ENCODE data around the gene GAS5. TPM values are rescaled to one million over a fixed set of nuclear protein-coding genes. Genes with fewer than 3 reads are reported as not detected.

GAS5 gene
- total and polyA plus RNA-seq, 10 of the 15 experiments (the other 5 are each of a cell fraction or from before 2014, with no cell fraction given) = 289 to 1,137 (median 699) TPM

- Histone ChIP-seq H3K36me3 (ENCODE audit: control insufficient read depth in 2 of 2, insufficient read depth in 2 of 2, low read length in 1 of 2) (no peaks in the 10 kb centered on the region; a peak in 1 of 4 replicates), H3K4me1 (ENCODE audit: control insufficient read depth, insufficient read depth, low read length) (no peaks in the 10 kb centered on the region), H4K20me1 (ENCODE audit: control insufficient read depth, insufficient read depth) (no peaks in the 10 kb centered on the region), H3K27ac (ENCODE audit: control insufficient read depth, insufficient read depth) (no peak overlapping the region), H3K79me2 (ENCODE audit: control insufficient read depth, insufficient read depth, low read length) (no peaks in the 10 kb centered on the region; the same call in 1 of the 2 replicates), H3K9ac (ENCODE audit: control insufficient read depth, insufficient read depth, low read length) (no peak overlapping the region), H3K4me2 (ENCODE audit: control insufficient read depth, insufficient read depth) (no peak overlapping the region), H2AFZ (ENCODE audit: control insufficient read depth, low read depth, low read length) (no peak overlapping the region), H3K9me3 (replicated peaks; ENCODE audit: control insufficient read depth, insufficient read depth, low read length) (no peaks in the 10 kb centered on the region), H3K4me3 (no peak overlapping the region), H3K27me3 (replicated peaks in 1 of 2; ENCODE audit: control insufficient read depth in 2 of 2, insufficient read depth in 2 of 2, low read length in 1 of 2) (no peaks in the 10 kb centered on the region)
- 95% methylated on average over 5 of the region's 5 CpGs for WGBS (ENCODE audit: insufficient coverage, insufficient replicate concordance, low lambda C conversion rate, missing lambda C conversion rate)
- no peak for TF ChIP-seq FOXM1 (IDR thresholded peaks at IDR 0.05; ENCODE audit: low read depth, low read length)
- TF ChIP-seq NFIC (IDR thresholded peaks at IDR 0.05; ENCODE audit: low read depth, low read length) = no peak
- TF ChIP-seq MEF2A (IDR thresholded peaks at IDR 0.05; ENCODE audit: insufficient read depth, low read depth, low read length) = no peak
- intact Hi-C loops (cut with micrococcal nuclease; ENCODE audit: unreplicated experiment) = no loop called here
- POLR2A ChIA-PET = interaction anchor here (0.8 kb wide), 1 partner anchor 12 kb away, joined by 3 read pairs; no protein-coding TSS in a partner anchor
- ATAC-seq (no peak), DNase-seq (ENCODE audit: low read depth, low spot score) (no peak), FAIRE-seq (no peak)
- in situ Hi-C loops (cut with MboI) = no loop called here
- CTCF ChIA-PET = no interaction called here
- RAD21 ChIA-PET (ENCODE audit: unreplicated experiment) = no interaction called here
- no TSS peak for BruUV-seq (replicated peaks)
- SMC1A ChIA-PET (ENCODE audit: uncharacterized antibody, unreplicated experiment) = no interaction called here
Measured at GRCh38 chr1:173876732-173877131, 8.9 kb upstream of the GAS5 start.

DNA sequence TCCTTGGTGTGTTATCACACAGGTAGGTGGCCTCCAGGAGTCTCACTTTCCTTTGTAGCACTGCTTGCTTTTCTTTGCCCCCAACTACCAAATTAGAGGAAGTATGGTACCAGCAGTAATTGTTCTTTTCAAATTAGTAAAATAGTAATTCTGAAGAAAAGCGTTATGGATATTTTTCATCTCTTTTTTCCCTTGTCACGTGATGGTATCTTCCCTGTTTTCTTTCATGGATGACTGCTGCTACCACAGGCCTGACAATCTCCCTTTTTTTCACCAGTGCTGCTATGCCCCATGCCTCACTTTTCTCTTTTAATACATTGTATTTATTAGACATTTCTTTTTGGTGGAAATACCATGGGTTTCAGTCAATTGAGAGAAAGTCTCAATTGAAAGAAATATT is 3.7 kb upstream of the GAS5 start:
- H3K36me3 ChIP-seq (ENCODE audit: control insufficient read depth in 2 of 2, insufficient read depth in 2 of 2, low read length in 1 of 2) = peaks cover 0 to 4% of the 10 kb centered on the region in 2 experiments; a peak in 2 of 4 replicates
- H3K4me1 ChIP-seq (ENCODE audit: control insufficient read depth, insufficient read depth, low read length) = peaks cover 15% of the 10 kb centered on the region
- POLR2A ChIA-PET = no interaction called here
- DNase-seq (ENCODE audit: low read depth, low spot score) = no peak
- SMC1A ChIA-PET (ENCODE audit: uncharacterized antibody, unreplicated experiment) = interaction anchor here (3.1 kb wide), 1 partner anchor 48 kb away, joined by 11 read pairs; the partner anchor contains the start of genes CENPL and DARS2
- H3K9me3 ChIP-seq (replicated peaks; ENCODE audit: control insufficient read depth, insufficient read depth, low read length) = no peaks in the 10 kb centered on the region
- BruUV-seq (replicated peaks) = no TSS peak
- RAD21 ChIA-PET (ENCODE audit: unreplicated experiment) = no interaction called here
- ATAC-seq = no peak
- H3K27ac ChIP-seq (ENCODE audit: control insufficient read depth, insufficient read depth) = no peak overlapping the region
- WGBS (ENCODE audit: insufficient coverage, insufficient replicate concordance, low lambda C conversion rate, missing lambda C conversion rate) = 46% methylated on average over 2 of the region's 2 CpGs
- in situ Hi-C loops (cut with MboI) = no loop called here
- no peak for FAIRE-seq
- H3K27me3 ChIP-seq (replicated peaks in 1 of 2; ENCODE audit: control insufficient read depth in 2 of 2, insufficient read depth in 2 of 2, low read length in 1 of 2) = no peaks in the 10 kb centered on the region
- intact Hi-C loops (cut with micrococcal nuclease; ENCODE audit: unreplicated experiment) = no loop called here
- CTCF ChIA-PET = interaction anchor here (1.6 to 1.8 kb wide), 2 partner anchors 11 to 442 kb away, joined by 3 to 5 read pairs; no protein-coding TSS in a partner anchor
- TF ChIP-seq RAD51 (IDR thresholded peaks at IDR 0.05) (peak; percentile 63; the same call in 1 of the 2 replicates), USF1 (IDR thresholded peaks at IDR 0.05; ENCODE audit: borderline replicate concordance, extremely low read length, insufficient read depth, low read depth, low read length) (no peak)
- peaks cover 19% of the 10 kb centered on the region for H3K79me2 ChIP-seq (ENCODE audit: control insufficient read depth, insufficient read depth, low read length)
- no peak overlapping the region for H3K4me3 ChIP-seq
- no peak overlapping the region; the same call in 1 of the 2 replicates for H3K9ac ChIP-seq (ENCODE audit: control insufficient read depth, insufficient read depth, low read length)
- H2AFZ ChIP-seq (ENCODE audit: control insufficient read depth, low read depth, low read length) = peak overlapping the region; percentile 2; the same call in 1 of the 2 replicates
- no peaks in the 10 kb centered on the region for H4K20me1 ChIP-seq (ENCODE audit: control insufficient read depth, insufficient read depth)
- H3K4me2 ChIP-seq (ENCODE audit: control insufficient read depth, insufficient read depth) = peak overlapping the region; percentile 95; the same call in 1 of the 2 replicates

Data from GM12878 (cell line).